Gastrocnemius medialis (tissue), 4 donors: ENCODE measurements around the gene CHRNA10. TPM values are rescaled to one million over a fixed set of nuclear protein-coding genes. Genes with fewer than 3 reads are reported as not detected.

Experiments used
- ATAC-seq, 2 donors: fragments of 150-250 bp; one replicate each; pipeline ENCODE4 v1.9.1; 2016
- DNase-seq, 2 donors: peaks; one replicate each; pipeline ENCODE4 v3.0.0-alpha.2; 2019
- H3K27ac ChIP-seq, 4 donors: fragments of 200-600 bp; sonication (generic); 1 replicate in 1 of 4; 2 replicates in 3 of 4; pipeline ENCODE4 v1.5.1; 2016 to 2018; ENCODE audit warnings: mild to moderate bottlenecking in 2 of 4, moderate library complexity in 1 of 4
- H3K27me3 ChIP-seq, 3 donors: fragments of 200-600 bp; sonication (generic) in 2 of 3; 1 replicate in 1 of 3; 2 replicates in 2 of 3; pipeline versions ENCODE4 v1.5.1 to v1.6.0; 2016 to 2019; ENCODE audit warnings: mild to moderate bottlenecking in 1 of 3, moderate library complexity in 1 of 3
- H3K36me3 ChIP-seq, 2 donors: fragments of 200-600 bp; sonication (generic) in 1 of 2; one replicate each; pipeline ENCODE4 v1.5.1; 2017 to 2018
- H3K4me1 ChIP-seq, 2 donors: fragments of 200-600 bp; sonication (generic) in 1 of 2; one replicate each; pipeline ENCODE4 v1.5.1; 2016 to 2017; ENCODE audit warnings: mild to moderate bottlenecking in 2 of 2
- H3K4me3 ChIP-seq, 4 donors: fragments of 200-600 bp; sonication (generic) in 3 of 4; 1 replicate in 1 of 4; 2 replicates in 3 of 4; pipeline ENCODE4 v1.5.1; 2016 to 2019; ENCODE audit warnings: mild to moderate bottlenecking in 2 of 4
- H3K9me3 ChIP-seq, 3 donors: fragments of 200-600 bp; sonication (generic) in 2 of 3; 1 replicate in 1 of 3; 2 replicates in 2 of 3; pipeline ENCODE4 v1.5.1; 2016 to 2019
- CTCF ChIP-seq, 5 experiments: fragments of 450-650 bp in 3 of 5; fragments of 200-600 bp in 2 of 5; sonication (generic) in 2 of 5; IDR thresholded peaks in 4 of 5; conservative IDR thresholded peaks in 1 of 5; 1 replicate in 4 of 5; 2 replicates in 1 of 5; pipeline ENCODE4 v1.5.1; 2016 to 2019; ENCODE audit warnings: antibody characterized with exemption in 5 of 5, mild to moderate bottlenecking in 3 of 5, moderate library complexity in 3 of 5
- POLR2A ChIP-seq, 2 donors: fragments of 450-650 bp; IDR thresholded peaks; one replicate each; pipeline ENCODE4 v1.6.1; 2017; ENCODE audit warnings: antibody characterized with exemption in 2 of 2, mild to moderate bottlenecking in 2 of 2, moderate library complexity in 2 of 2
- in situ Hi-C, 4 donors: fragments of 200-750 bp; cut with MboI; loops; one replicate each; pipeline versions ENCODE4 v1.15.0 to v1.8.0; 2017; ENCODE audit warnings: low sequenced_read_pairs in 4 of 4
- intact Hi-C: fragments of 100-400 bp; cut with DNase I; formaldehyde crosslinking; loops from one replicate; pipeline ENCODE4 v1.15.1; 2023; ENCODE audit warnings: low total_unique reads
- total RNA-seq, 4 donors: library from RNA; depleted of rRNA; stranded (reverse); fragments of >200 nt; gene quantifications; one replicate each; pipeline versions ENCODE4 v1.1.0 to v1.2.3, GENCODE V29; 2016

The CHRNA10 gene
- total RNA-seq, 4 donors from 2014 or later, result 0.24 to 3.3 TPM; not detected in 2

DNA sequence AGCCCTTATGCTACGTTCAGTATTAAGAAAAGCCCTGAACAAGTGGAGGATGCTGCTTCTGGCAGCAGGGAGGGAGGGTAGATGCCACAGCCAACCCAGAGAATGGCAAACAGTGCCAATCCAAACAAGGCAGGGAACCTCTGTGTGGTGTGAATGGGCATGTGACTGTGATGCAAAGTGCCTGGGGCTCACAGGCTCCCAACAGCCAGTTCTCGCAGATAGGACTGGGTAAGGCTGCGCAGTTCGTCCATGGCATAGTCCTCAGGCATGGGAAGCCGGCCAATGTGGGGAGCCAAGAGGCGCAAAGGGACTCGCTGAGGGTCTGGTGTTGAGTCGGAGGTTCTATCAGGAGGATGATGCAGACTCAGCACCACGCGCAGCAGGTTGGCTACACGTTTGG lies 4.8 kb upstream of the CHRNA10 start:
- ATAC-seq (no peak), DNase-seq (no peak)
- Histone ChIP-seq H3K27ac (no peak overlapping the region), H3K9me3 (no peaks in the 10 kb centered on the region), H3K4me1 (no peaks in the 10 kb centered on the region), H3K4me3 (no peak overlapping the region), H3K27me3 (no peaks in the 10 kb centered on the region), H3K36me3 (peaks cover 0 to 86% of the 10 kb centered on the region in 2 donors)
- TF ChIP-seq POLR2A (IDR thresholded peaks at IDR 0.05) (no peak), CTCF (IDR thresholded peaks at IDR 0.05 in 4 of 5, conservative IDR thresholded peaks at IDR 0.05 in 1 of 5) (no peak)
- intact Hi-C loops, result no loop called here
- in situ Hi-C loops, result no loop called here

GRCh38 chr11:3674189-3674588 lies 3.0 kb upstream of the CHRNA10 start:
- intact Hi-C loops, result no loop called here
- ATAC-seq (no peak), DNase-seq (no peak)

DNA sequence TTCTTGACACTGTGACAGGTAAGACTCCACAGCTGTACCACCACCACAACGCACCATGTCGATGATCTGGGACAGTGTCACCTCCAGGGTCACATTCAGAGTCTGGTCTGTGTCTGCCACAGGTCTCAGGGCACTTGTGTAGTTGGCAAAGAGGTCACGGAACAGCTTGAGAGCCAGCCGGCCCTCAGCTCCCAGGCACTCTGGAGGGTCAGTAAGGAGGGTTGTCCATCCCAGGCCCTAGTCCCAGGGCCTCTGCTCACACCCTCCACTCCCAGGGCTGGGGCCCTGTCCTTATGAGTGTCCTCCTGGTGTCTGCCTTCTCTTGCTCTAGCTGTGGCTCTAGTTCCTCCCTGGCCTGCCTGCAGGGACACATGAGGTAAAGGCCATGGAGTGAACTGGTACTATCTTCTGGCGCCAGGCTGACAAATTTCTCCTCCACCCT lies 1.4 kb downstream of the CHRNA10 start:
- DNase-seq (no peak), ATAC-seq (no peak)
- intact Hi-C loops (no loop called here), in situ Hi-C loops (no loop called here)
- no peaks in the 10 kb centered on the region for H3K9me3 ChIP-seq
- no peaks in the 10 kb centered on the region for H3K27me3 ChIP-seq
- H3K27ac ChIP-seq, result peak overlapping the region in 2 of 4 donors; percentile 9 to 13
- TF ChIP-seq CTCF (IDR thresholded peaks at IDR 0.05 in 4 of 5, conservative IDR thresholded peaks at IDR 0.05 in 1 of 5) (no peak), POLR2A (IDR thresholded peaks at IDR 0.05) (no peak)
- peaks cover 0 to 3% of the 10 kb centered on the region in 2 donors for H3K4me1 ChIP-seq
- H3K4me3 ChIP-seq, result no peak overlapping the region
- peaks cover 3 to 51% of the 10 kb centered on the region in 2 donors for H3K36me3 ChIP-seq

More at GRCh38 chr11:3674189-3674588, 3.0 kb upstream of the CHRNA10 start:
- no peak for TF ChIP-seq POLR2A (IDR thresholded peaks at IDR 0.05)
- TF ChIP-seq CTCF (IDR thresholded peaks at IDR 0.05 in 4 of 5, conservative IDR thresholded peaks at IDR 0.05 in 1 of 5), result no peak
- H3K36me3 ChIP-seq, result peaks cover 3 to 72% of the 10 kb centered on the region in 2 donors
- no peak overlapping the region for H3K4me3 ChIP-seq
- in situ Hi-C loops, result no loop called here
- H3K27me3 ChIP-seq, result no peaks in the 10 kb centered on the region
- H3K27ac ChIP-seq, result no peak overlapping the region
- no peaks in the 10 kb centered on the region for H3K9me3 ChIP-seq
- no peaks in the 10 kb centered on the region for H3K4me1 ChIP-seq

GRCh38 chr11:3669128-3669527 lies 2.1 kb downstream of the CHRNA10 start:
- intact Hi-C loops (no loop called here), in situ Hi-C loops (no loop called here)
- Histone ChIP-seq H3K9me3 (no peaks in the 10 kb centered on the region), H3K27ac (no peak overlapping the region), H3K27me3 (no peaks in the 10 kb centered on the region), H3K4me1 (peaks cover 0 to 3% of the 10 kb centered on the region in 2 donors), H3K4me3 (no peak overlapping the region), H3K36me3 (peaks cover 3 to 51% of the 10 kb centered on the region in 2 donors)
- DNase-seq (no peak), ATAC-seq (no peak)
- TF ChIP-seq POLR2A (IDR thresholded peaks at IDR 0.05) (no peak), CTCF (IDR thresholded peaks at IDR 0.05 in 4 of 5, conservative IDR thresholded peaks at IDR 0.05 in 1 of 5) (no peak)
